Glomerular visceral epithelial cell (primary cell): ENCODE measurements around the gene POLA2.
"Not testable (repeated sequence)": the region's sequence is repeated elsewhere in the genome, so short reads cannot be mapped to it uniquely, and the experiment has no call there.

ENCODE experiments used
- DNase-seq: peaks from one replicate; pipeline ENCODE4 v3.0.0-alpha.2; 2016; ENCODE audit errors: extremely low spot score

POLA2 gene, protein sequence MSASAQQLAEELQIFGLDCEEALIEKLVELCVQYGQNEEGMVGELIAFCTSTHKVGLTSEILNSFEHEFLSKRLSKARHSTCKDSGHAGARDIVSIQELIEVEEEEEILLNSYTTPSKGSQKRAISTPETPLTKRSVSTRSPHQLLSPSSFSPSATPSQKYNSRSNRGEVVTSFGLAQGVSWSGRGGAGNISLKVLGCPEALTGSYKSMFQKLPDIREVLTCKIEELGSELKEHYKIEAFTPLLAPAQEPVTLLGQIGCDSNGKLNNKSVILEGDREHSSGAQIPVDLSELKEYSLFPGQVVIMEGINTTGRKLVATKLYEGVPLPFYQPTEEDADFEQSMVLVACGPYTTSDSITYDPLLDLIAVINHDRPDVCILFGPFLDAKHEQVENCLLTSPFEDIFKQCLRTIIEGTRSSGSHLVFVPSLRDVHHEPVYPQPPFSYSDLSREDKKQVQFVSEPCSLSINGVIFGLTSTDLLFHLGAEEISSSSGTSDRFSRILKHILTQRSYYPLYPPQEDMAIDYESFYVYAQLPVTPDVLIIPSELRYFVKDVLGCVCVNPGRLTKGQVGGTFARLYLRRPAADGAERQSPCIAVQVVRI

DNA sequence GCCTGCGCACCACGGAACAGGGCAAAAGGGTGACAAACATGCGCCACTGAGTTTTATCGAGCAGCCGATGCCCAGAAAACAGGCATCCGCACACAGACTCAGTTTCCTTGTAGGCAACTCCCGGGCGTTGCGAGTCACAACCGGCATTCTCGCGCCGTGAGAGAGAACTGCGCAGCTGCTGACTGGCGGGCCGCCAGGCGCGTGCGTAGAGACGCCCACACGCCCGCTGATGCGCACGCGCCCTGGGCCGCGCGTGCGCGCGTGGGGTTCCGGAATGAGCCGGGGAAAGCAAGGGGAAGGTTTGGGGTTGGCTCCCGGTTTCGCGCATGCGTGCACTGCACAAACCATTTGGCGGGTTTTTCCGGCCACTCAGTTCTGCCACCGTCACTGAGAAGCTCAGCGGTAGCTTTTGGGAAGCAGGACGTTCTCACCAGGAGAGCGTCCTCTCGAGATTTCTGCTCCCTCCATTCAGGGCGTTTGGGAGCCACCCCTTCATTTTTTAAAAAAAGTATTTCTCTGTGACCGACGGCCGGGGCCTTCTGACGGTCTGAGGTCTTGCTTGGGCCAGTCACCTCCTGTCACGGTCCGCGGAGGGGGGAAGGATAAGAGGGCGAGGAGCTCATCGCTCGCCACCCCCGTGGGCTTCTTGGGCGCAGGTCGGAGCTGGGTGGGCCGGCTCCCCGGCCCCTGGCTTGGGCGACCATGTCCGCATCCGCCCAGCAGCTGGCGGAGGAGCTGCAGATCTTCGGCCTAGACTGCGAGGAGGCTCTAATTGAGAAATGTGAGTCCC lies at the start of gene POLA2:
TSS of gene POLA2 (plus strand) at position 372 of the 790 bp plus-strand sequence. CDS start at position 703, 331 bp downstream.
- peak; percentile 98 for DNase-seq

DNA sequence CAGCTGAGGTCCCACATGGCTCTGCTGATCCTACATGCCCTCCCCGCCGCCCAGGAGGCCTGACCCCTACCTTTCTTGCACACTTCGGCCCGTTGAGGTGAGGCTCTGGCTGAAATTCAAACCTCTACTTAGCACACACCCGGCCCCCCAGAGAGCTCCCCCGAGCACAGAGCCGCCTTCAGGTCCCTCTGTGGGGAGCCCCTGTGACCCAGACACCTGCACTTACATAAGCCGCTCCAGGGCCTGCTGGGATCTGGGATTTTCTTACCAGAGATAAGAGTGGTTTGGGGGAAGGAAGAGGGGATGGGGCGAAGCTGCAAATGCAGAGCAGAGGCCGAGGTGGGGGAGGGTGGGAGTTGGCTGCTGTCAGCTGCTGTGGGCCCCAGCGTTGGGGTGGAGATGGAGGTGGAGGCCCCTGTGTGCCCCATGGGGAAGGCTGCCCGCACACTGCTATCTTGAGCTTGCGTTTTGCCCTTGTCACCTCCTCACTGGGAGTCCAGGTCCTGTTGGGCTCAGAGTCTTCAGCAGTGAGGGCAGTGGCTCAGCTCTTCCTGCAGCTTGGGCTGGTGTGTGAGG lies 49.4 kb upstream of the POLA2 start:
- no peak for DNase-seq

DNA sequence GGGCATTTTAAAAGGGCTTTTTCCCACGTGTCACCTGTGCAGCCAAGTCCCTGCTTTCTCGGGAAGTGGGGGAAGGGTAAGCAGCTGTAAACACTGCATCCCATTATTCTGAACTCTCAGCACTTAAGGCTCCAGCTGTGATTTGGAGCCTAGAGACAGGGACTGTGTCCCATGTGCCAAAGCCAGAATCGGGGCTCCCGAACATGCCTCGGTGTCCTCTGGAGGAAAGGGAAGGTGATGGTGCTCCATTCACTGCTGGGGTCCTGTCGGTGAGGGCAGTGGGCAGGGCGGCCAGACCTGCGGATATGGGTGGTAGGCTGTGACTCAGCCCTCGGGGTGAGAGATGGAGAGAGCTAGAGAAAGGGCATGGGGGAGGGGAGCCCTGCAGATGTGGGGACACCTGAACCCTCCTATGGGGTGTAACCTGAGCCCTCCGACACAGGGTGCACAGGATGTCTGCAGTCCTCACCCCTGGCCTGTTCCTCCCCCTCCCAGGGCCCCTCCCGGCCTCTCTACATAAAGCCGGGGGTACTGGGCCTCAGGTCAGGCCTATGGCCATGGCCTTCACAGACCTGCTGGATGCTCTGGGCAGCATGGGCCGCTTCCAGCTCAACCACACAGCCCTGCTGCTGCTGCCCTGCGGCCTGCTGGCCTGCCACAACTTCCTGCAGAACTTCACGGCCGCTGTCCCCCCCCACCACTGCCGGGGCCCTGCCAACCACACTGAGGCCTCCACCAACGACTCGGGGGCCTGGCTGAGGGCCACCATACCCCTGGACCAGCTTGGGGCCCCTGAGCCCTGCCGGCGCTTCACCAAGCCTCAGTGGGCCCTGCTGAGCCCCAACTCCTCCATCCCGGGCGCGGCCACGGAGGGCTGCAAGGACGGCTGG lies 48.2 kb upstream of the POLA2 start:
- DNase-seq, result no peak

GRCh38 chr11:65214212-65214845 lies 47.4 kb upstream of the POLA2 start:
- no peak for DNase-seq

DNA sequence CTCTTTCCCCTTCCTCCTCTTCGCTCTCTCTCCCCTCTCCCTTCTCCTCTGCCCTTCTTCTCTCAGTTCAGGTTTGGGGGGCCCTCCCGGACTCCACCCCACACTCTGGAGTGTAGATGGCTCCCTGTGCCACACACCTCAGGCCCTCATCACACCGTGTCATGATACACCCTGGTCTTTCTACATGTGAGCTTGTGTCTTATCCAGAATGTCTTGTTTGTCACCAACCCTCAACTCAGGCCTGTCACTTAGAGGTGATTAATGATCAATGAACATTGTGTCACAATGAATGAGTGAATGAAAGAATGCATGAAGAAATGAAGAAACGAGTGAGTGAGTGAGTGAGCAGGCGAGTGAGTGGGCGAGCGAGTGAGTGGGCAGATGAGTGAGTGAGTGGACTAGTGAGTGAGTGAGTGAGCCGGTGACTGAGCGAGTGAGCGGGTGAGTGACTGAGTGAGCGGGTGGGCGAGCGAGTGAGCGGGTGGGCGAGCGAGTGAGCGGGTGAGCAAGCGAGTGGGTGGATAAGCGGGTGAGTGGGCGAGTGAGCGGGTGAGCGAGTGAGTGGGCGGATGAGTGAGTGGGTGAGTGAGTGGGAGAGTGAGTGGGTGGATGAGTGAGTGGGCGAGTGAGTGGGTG lies 46.2 kb upstream of the POLA2 start:
- DNase-seq, result no peak

- no peak for DNase-seq
Measured at GRCh38 chr11:65216830-65217229, 44.9 kb upstream of the POLA2 start.

DNA sequence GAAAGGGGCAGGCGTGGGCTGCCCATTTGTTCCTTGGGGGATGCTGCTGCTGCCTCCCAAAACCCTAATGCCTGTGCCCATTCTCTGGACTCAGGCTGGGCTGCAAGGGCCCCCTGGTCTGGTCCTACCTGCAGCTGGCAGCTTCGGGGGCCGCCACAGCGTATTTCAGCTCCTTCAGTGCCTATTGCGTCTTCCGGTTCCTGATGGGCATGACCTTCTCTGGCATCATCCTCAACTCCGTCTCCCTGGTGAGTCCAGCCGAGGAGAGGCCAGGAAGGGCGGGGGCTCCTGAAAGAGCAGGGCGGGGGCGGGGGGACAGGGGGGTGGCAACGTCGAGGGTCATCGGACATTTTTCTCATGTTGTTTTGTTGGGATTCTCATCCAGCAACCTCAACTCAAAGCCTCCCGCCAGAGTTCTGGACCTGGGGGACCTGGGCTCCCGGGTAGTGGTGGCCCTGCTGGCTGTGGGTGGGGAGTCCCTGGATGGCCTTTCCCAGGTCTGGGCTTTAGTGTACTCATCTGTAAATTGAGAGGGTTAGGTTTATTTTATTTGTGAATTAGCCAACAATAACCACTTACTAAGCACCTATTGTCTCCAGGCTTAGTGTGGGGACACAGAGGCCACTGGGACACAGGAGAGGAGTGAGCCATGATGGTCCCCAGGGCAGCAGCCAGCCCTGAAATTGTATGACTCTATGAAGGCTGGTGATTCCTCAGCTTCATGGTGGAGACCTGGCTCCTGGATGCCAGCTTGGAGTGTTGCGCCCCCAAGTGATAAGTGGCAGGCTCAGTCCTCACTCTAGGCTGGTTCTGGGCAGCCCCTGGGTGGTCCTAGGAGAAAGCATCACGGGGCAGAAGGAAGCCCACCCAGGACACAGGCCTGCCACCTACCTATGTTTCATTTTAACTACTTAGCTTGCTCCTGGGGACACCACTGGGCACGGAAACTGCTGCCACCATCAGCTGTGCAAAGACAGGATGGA lies 44.0 kb upstream of the POLA2 start:
- DNase-seq, result no peak

DNA sequence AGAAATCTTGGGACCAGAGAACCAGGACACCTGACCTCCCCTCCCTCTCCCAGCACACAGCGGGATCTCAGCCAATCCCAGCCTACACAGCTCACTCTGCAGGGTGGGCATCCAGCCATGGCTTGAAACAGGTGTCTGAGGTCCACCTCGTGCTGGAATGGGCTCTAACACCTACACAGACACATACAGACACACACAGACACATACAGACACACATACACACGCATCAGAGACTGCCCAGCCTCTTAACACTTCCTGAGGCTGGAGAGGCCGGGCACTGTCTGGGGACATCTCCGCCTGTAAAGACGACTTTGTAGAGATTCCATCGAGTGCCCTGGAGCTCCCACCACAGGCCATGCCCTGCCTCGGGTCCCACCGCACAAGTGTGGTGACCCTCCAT lies 43.3 kb upstream of the POLA2 start:
- DNase-seq, result no peak

DNA sequence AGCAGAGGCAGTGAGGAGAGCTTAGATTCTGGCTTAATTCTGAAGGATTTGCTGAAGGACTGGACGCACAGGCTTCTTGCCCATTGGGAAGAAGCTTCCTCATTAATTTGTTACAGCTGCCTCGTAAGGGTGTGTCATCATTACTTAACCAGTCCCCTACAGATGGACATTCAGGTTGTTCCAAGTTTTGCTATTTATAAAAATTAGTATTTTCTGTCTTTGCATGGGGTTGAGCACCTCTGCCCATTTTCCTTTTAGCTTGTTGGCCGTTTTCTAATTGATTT lies 41.9 kb upstream of the POLA2 start:
- no peak for DNase-seq

DNA sequence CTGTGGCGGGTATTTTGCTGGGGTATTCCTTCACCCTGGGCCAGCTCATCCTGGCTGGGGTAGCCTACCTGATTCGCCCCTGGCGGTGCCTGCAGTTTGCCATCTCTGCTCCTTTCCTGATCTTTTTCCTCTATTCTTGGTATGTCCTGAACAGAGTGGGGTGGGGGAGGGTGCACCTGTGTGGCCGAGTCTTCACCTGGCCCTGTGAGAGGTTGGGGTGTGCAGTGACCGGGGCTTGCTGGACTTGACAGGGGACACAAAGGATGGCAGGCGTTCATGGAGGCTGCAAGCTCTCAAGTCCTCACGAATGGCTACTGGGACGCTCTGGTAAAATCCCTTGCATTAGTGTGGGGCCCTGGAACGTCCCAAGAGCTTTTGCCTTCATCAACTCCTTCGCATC lies 40.7 kb upstream of the POLA2 start:
- no peak for DNase-seq

DNA sequence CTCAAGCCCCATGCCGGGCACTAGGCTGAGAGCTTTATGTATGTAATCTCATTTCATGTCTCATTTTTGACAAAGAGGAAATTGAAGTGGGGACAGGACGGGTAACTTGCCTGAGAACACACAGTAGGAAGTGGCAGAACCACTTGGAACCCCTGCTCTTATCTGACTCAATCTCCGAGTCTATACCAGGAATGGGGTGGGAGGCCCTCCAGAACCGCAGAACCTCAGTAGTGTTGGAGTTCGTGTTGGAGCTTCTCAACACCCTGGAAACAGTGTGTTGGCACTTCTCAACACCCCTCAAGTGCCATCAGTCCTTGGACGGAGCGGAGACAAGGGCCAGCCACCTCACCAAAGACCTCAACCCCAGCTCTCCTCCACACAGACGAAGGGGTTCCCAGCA lies 38.8 kb upstream of the POLA2 start:
- DNase-seq, result no peak

DNA sequence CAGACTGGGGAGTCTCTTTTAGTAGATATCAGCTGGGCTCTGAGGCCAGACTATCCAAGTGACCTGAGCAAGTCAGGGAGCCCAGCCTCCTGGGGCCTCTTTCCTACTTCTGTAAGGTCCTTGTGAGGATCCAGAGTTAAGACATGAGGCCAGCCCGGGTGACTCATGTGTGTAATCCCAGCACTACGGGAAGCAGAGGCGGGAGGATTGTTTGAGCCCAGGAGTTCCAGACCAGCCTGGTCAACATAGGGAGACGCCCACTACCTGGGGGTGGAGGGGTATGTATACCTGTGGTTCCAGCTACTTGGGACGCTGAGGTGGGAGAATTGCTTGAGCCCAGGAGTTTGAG lies 36.9 kb upstream of the POLA2 start:
- peak; percentile 56 for DNase-seq

- peak; percentile 48 for DNase-seq
Measured at GRCh38 chr11:65225279-65226102, 36.3 kb upstream of the POLA2 start.

- DNase-seq, result no peak
Measured at GRCh38 chr11:65226103-65226442, 35.7 kb upstream of the POLA2 start.

DNA sequence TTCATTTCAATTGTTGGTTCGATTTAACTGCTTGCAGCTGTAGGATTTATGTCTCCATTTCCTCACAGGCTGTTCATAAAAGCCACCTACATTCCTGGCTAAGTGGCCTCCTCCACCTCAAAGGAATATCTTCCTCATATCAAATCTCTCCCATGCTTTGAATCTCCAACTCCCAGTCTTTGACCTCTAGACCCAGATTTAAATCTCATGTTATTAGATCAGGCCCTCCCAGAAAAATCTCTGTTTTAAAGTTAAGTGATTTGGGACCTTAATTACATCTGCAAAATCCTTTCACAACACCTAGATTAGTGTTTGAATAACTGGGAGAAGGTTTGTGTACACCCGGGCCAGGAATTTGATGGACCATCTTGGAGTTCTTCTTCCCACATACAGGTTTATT lies 33.9 kb upstream of the POLA2 start:
- DNase-seq, result no peak

DNA sequence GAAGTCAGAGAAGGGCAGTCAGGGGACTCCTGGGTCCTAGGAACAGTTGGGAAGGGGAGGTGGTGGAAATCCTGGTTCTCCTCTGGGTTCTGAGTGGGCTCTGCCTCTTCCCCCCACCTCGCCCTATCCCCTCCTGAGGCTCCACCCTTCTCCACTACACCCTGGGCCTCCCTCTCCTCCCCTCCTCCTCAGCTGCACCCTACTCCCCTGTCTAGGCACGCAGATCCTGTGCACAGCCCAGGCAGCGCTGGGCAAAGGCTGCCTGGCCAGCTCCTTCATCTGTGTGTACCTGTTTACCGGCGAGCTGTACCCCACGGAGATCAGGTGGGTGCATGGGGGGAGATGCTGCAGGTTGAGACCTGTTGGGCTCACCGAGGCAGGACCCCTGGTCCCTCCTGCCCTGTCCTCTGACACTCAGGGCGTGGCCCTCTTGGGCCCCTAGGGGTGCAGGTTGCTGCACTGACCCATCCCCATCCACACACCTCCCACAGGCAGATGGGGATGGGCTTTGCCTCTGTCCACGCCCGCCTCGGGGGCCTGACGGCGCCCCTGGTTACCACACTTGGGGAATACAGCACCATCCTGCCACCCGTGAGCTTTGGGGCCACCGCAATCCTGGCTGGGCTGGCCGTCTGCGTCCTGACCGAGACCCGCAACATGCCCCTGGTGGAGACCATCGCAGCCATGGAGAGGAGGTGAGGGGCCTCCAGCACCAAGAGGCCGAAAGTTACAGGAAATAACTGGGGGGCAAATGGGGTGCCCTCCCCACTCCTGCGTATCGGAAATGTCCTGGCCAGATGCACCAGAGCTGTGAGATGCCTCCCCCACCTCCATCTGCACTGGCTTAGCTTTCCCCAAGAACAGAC lies 25.3 kb upstream of the POLA2 start:
- no peak for DNase-seq

- DNase-seq, result not testable (repeated sequence)
Measured at GRCh38 chr11:65238302-65238701, 23.5 kb upstream of the POLA2 start.

DNA sequence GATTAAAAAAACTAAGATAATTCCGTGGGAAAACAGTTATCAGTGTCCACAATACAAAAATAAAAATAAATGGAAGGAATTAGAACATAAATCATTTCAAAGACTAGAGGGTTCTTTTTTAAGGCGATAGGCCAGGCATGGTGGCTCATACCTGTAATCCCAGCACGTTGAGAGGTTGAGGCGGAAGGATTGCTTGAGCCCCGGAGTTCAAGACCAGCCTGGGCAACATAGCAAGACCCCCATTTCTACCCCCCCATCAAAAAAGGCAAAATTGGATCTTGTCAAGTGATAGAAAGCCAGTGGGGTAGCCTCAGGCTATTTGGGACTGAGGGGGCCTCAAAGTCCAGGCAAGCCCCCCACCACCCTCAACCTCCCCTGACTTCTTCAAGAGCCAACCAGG lies 20.6 kb upstream of the POLA2 start:
- no peak for DNase-seq
